Breast epithelium (tissue), 4 donors: ENCODE measurements around the gene EPB41L2. TPM values are rescaled to one million over a fixed set of nuclear protein-coding genes. Genes with fewer than 3 reads are reported as not detected.
"Not testable (repeated sequence)": the region's sequence is repeated elsewhere in the genome, so short reads cannot be mapped to it uniquely, and the experiment has no call there.

Source experiments
- DNase-seq, 2 donors: peaks; one replicate each; pipeline ENCODE4 v3.0.0-alpha.2; 2019; ENCODE audit warnings: low spot score in 2 of 2
- H3K27ac ChIP-seq, 2 donors: fragments of 200-600 bp; sonication (generic) in 1 of 2; one replicate each; pipeline ENCODE4 v1.5.1; 2016 to 2019; ENCODE audit warnings: mild to moderate bottlenecking in 1 of 2
- H3K27me3 ChIP-seq, 2 donors: fragments of 200-600 bp; sonication (generic) in 1 of 2; one replicate each; pipeline versions ENCODE4 v1.5.1 to v1.6.0; 2017 to 2019; ENCODE audit warnings: control low read depth in 1 of 2, mild to moderate bottlenecking in 1 of 2
- H3K36me3 ChIP-seq: fragments of 200-600 bp; one replicate; pipeline ENCODE4 v1.5.1; 2019
- H3K4me1 ChIP-seq, 2 donors: fragments of 200-600 bp; sonication (generic); one replicate each; pipeline ENCODE4 v1.5.1; 2016 to 2019; ENCODE audit warnings: control low read depth in 1 of 2
- H3K4me3 ChIP-seq, 3 donors: fragments of 200-600 bp; sonication (generic); 1 replicate in 2 of 3; 2 replicates in 1 of 3; pipeline ENCODE4 v1.5.1; 2016 to 2019; ENCODE audit warnings: mild to moderate bottlenecking in 3 of 3, moderate library complexity in 2 of 3
- H3K9me3 ChIP-seq, 2 donors: fragments of 200-600 bp; sonication (generic) in 1 of 2; one replicate each; pipeline ENCODE4 v1.5.1; 2016 to 2019; ENCODE audit warnings: control low read depth in 1 of 2
- POLR2A ChIP-seq: fragments of 450-650 bp; IDR thresholded peaks from one replicate; pipeline ENCODE4 v1.6.1; 2016; ENCODE audit warnings: antibody characterized with exemption, mild to moderate bottlenecking, moderate library complexity
- POLR2AphosphoS5 ChIP-seq, 3 donors: sonication (generic); formaldehyde crosslinking; IDR thresholded peaks; one replicate each; pipeline ENCODE4 v1.6.1; 2017; ENCODE audit warnings: antibody characterized with exemption in 3 of 3
- intact Hi-C: fragments of 100-400 bp; cut with DNase I; formaldehyde crosslinking; loops from one replicate; pipeline ENCODE4 v1.15.1; 2023; ENCODE audit warnings: low total_unique reads
- total RNA-seq, 3 donors: library from RNA; depleted of rRNA; stranded (reverse); fragments of >200 nt; gene quantifications; one replicate each; pipeline ENCODE4 v1.1.0, GENCODE V29; 2016
- TF ChIP-seq, protein P1 (sequence below), 3 donors: fragments of 450-650 bp; IDR thresholded peaks; one replicate each; pipeline ENCODE4 v1.5.1; 2016 to 2017; ENCODE audit warnings: antibody characterized with exemption in 3 of 3, mild to moderate bottlenecking in 3 of 3, moderate library complexity in 3 of 3

The EPB41L2 gene
- total RNA-seq, 3 donors from 2014 or later, result 72.7 to 110 (median 101) TPM

DNA sequence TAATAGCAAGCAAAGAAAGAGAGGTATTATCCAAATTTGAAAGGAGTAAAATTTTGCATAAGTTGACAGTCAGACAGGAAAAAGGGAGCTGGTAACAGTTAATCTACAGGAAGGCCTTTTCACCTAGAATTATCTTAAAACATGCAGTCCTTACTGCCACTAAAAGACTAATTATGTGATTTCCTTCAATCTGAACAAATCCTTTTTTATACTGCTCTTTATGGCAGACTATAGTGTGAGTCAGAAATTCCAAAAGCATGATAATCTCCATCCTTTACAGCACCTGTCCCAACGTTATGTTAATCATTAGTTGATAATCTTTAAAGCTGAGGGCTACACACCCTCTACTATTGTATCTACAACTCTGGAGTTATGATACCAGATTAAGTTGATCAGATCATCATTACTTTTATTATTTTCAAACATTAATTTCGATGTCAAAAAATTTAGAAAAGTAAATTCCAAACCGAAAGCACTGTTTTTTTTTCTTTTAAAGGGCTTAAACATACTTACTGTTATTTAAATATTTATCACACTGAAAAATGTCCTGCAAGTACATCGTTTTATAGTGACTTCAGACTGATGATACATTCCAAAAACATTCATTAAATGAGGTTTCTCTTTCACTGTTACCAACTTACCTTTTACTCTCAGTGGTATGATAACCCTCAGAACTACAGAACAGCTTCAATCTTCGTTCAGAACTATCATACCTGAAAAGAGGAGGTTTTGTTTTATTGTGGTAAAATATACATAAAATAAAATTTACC lies 39.1 kb upstream of the EPB41L2 start:
- H3K36me3 ChIP-seq, result no peaks in the 10 kb centered on the region
- H3K27me3 ChIP-seq, result no peaks in the 10 kb centered on the region
- TF ChIP-seq, protein P1, sequence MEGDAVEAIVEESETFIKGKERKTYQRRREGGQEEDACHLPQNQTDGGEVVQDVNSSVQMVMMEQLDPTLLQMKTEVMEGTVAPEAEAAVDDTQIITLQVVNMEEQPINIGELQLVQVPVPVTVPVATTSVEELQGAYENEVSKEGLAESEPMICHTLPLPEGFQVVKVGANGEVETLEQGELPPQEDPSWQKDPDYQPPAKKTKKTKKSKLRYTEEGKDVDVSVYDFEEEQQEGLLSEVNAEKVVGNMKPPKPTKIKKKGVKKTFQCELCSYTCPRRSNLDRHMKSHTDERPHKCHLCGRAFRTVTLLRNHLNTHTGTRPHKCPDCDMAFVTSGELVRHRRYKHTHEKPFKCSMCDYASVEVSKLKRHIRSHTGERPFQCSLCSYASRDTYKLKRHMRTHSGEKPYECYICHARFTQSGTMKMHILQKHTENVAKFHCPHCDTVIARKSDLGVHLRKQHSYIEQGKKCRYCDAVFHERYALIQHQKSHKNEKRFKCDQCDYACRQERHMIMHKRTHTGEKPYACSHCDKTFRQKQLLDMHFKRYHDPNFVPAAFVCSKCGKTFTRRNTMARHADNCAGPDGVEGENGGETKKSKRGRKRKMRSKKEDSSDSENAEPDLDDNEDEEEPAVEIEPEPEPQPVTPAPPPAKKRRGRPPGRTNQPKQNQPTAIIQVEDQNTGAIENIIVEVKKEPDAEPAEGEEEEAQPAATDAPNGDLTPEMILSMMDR (IDR thresholded peaks at IDR 0.05), result no peak
- TF ChIP-seq POLR2A (no peak), POLR2AphosphoS5 (IDR thresholded peaks at IDR 0.05) (no peak)
- no peak overlapping the region for H3K4me3 ChIP-seq
- H3K9me3 ChIP-seq, result no peaks in the 10 kb centered on the region
- no peak overlapping the region for H3K27ac ChIP-seq
- no peak for DNase-seq
- no peaks in the 10 kb centered on the region for H3K4me1 ChIP-seq
- intact Hi-C loops, result no loop called here

DNA sequence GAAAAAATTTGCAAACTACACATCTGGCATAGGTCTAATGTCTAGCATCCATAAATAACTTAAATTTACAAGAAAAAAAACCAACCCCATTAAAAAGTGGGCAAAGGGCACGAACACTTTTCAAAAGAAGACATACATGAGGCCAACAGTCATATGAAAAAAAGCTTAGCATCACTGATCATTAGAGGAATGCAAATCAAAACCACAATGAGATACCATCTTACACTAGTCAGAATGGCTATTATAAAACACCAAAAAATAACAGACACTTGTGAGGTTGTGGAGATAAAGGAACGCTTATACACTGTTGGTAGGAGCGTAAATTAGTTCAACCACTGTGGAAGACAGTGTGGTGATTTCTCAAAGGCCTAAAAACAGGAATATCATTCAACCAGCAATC lies 33.7 kb upstream of the EPB41L2 start:
- H3K27ac ChIP-seq, result no peak overlapping the region
- H3K9me3 ChIP-seq, result peaks cover 7% of the 10 kb centered on the region in 2 donors
- no peak for TF ChIP-seq POLR2A
- no peak for TF ChIP-seq POLR2AphosphoS5 (IDR thresholded peaks at IDR 0.05)
- TF ChIP-seq, protein P1 (IDR thresholded peaks at IDR 0.05), result no peak
- intact Hi-C loops, result no loop called here
- no peaks in the 10 kb centered on the region for H3K27me3 ChIP-seq
- no peaks in the 10 kb centered on the region for H3K36me3 ChIP-seq
- H3K4me3 ChIP-seq, result no peak overlapping the region
- no peaks in the 10 kb centered on the region for H3K4me1 ChIP-seq
- no peak for DNase-seq

DNA sequence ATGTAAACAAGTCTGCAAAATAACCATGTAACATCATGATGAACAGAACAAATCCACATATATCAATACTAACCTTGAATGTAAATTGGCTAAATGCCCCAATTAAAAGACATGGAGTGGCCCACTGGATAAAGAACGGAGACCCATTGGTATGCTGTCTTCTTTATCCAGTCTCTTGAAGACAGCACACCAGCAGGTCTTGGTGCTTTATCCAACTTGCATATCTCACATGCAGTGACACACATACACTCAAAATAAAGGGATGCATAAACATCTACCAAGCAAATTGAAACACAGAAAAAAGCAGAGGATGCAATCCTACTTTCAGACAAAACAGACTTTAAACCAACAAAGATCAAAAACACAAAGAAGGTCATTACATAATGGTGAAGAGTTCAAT lies 30.3 kb upstream of the EPB41L2 start:
- Histone ChIP-seq H3K36me3 (no peaks in the 10 kb centered on the region), H3K27ac (no peak overlapping the region), H3K27me3 (no peaks in the 10 kb centered on the region), H3K4me1 (no peaks in the 10 kb centered on the region), H3K9me3 (peaks cover 7% of the 10 kb centered on the region in 2 donors), H3K4me3 (no peak overlapping the region)
- intact Hi-C loops, result no loop called here
- DNase-seq, result no peak
- TF ChIP-seq, protein P1 (IDR thresholded peaks at IDR 0.05), result no peak
- TF ChIP-seq POLR2A, result no peak
- no peak for TF ChIP-seq POLR2AphosphoS5 (IDR thresholded peaks at IDR 0.05)

DNA sequence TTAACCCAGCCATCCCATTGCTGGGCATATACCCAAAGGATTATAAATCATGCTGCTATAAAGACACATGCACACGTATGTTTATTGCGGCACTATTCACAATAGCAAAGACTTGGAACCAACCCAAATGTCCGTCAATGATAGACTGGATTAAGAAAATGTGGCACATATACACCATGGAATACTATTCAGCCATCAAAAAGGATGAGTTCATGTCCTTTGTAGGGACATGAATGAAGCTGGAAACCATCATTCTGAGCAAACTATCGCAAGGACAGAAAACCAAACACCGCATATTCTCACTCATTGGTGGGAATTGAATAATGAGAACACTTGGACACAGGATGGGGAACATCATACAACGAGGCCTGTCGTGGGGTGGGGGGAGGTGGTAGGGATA lies 28.9 kb upstream of the EPB41L2 start:
- H3K27me3 ChIP-seq, intact Hi-C loops, H3K9me3 ChIP-seq, DNase-seq, H3K36me3 ChIP-seq, H3K27ac ChIP-seq, H3K4me1 ChIP-seq, H3K4me3 ChIP-seq: not testable (repeated sequence)

DNA sequence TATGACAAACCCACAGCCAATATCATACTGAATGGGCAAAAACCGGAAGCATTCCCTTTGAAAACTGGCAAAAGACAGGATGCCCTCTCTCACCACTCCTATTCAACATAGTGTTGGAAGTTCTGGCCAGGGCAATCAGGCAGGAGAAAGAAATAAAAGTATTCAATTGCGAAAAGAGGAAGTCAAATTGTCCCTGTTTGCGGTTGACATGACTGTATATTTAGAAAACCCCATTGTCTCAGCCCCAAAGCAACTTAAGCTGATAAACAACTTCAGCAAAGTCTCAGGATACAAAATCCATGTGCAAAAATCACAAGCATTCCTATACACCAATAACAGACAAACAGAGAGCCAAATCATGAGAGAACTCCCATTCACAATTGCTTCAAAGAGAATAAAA lies 27.3 kb upstream of the EPB41L2 start:
- H3K27ac ChIP-seq, DNase-seq, intact Hi-C loops, H3K36me3 ChIP-seq, H3K4me1 ChIP-seq, H3K27me3 ChIP-seq, H3K4me3 ChIP-seq: not testable (repeated sequence)
- peaks cover 7 to 16% of the 10 kb centered on the region in 2 donors for H3K9me3 ChIP-seq

DNA sequence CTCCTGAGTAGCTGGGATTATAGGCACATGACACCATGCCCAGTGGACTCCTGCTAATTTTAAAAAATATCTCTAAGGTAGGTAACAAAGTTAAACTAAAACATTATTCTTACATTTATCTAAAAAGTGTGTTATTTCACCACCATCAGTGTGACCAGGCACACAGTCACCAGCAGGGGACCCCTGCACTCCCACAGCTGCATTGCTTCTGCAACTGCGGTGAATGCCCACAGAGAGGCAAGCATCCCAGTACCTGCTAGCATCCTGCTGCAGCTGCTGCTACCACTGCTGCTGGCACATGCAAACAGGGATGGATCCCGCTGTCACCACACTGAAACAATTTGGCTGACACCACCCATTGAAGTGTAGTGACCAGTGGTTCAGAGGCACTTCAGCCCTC lies 21.9 kb upstream of the EPB41L2 start:
- TF ChIP-seq, protein P1 (IDR thresholded peaks at IDR 0.05), result no peak
- no peak for TF ChIP-seq POLR2AphosphoS5 (IDR thresholded peaks at IDR 0.05)
- TF ChIP-seq POLR2A, result no peak
- Histone ChIP-seq H3K4me1 (no peaks in the 10 kb centered on the region), H3K27ac (no peak overlapping the region), H3K36me3 (no peaks in the 10 kb centered on the region), H3K27me3 (no peaks in the 10 kb centered on the region), H3K9me3 (peaks cover 0 to 9% of the 10 kb centered on the region in 2 donors), H3K4me3 (no peak overlapping the region)
- intact Hi-C loops, result no loop called here
- DNase-seq, result no peak
